Endothelial cell of umbilical vein (primary cell): Measurements from ENCODE around the gene SLC7A8. TPM values are rescaled to one million over a fixed set of nuclear protein-coding genes. Genes with fewer than 3 reads are reported as not detected.

Source experiments
- BruUV-seq: library from RNA; stranded (reverse); fragments of 400-500 nt; replicated peaks from 2 replicates; lab custom pipeline; 2021; lab: Mats Ljungman, UMichigan
- CTCF ChIA-PET: fragments of 300-600, 350-600 bp; sonication (Branson Sonifier 250); formaldehyde crosslinking; loops from one replicate; lab custom pipeline; 2021; ENCODE audit warnings: antibody characterized with exemption, inconsistent platforms; lab: Charles Lee
- POLR2A ChIA-PET: fragments of 300-600, 350-600 bp; sonication (Branson Sonifier 250); formaldehyde crosslinking; loops from one replicate; lab custom pipeline; 2021; ENCODE audit warnings: antibody characterized with exemption, inconsistent platforms; lab: Charles Lee
- DNase-seq: peaks from one replicate; pipeline ENCODE4 v3.0.0-alpha.2; 2011; ENCODE audit warnings: low read depth, low spot score
- FAIRE-seq: peaks from 2 replicates; lab custom pipeline; 2011; peaks lifted over from hg19 to GRCh38; lab: Jason Lieb, UNC
- H2AFZ ChIP-seq: 2 replicates; pipeline ENCODE4 v1.6.0; 2012; ENCODE audit warnings: low read depth, low read length, control low read depth, inconsistent platforms
- H3K27ac ChIP-seq: 2 replicates; pipeline ENCODE4 v1.5.1; 2011; ENCODE audit warnings: low read depth, mild to moderate bottlenecking, control low read depth, low read length, moderate library complexity; ENCODE audit not compliant: insufficient read depth
- H3K27me3 ChIP-seq, 2 experiments: 2 replicates each; pipeline versions ENCODE4 v1.6.0 to v1.6.1; 2011; ENCODE audit warnings: low read length in 2 of 2, mixed read lengths in 1 of 2; ENCODE audit not compliant: control insufficient read depth in 2 of 2, insufficient read depth in 2 of 2
- H3K36me3 ChIP-seq, 2 experiments: 2 replicates in 1 of 2; 3 replicates in 1 of 2; pipeline ENCODE4 v1.5.1; 2011; ENCODE audit warnings: low read length in 2 of 2, mild to moderate bottlenecking in 1 of 2, moderate library complexity in 1 of 2; ENCODE audit not compliant: control insufficient read depth in 2 of 2, insufficient read depth in 2 of 2; ENCODE audit errors: extremely low read depth in 1 of 2
- H3K4me1 ChIP-seq: 3 replicates; pipeline ENCODE4 v1.5.1; 2011; ENCODE audit warnings: mild to moderate bottlenecking, low read length; ENCODE audit not compliant: control insufficient read depth, insufficient read depth; ENCODE audit errors: extremely low read depth
- H3K4me2 ChIP-seq: 2 replicates; pipeline ENCODE4 v1.6.1; 2011; ENCODE audit warnings: low read length, control low read depth, mixed read lengths; ENCODE audit not compliant: insufficient read depth
- H3K4me3 ChIP-seq, 3 experiments: fragments of 200-600 bp in 1 of 3; sonication (generic), shearing (Covaris generic) in 1 of 3; replicated peaks in 1 of 3; 2 replicates each; pipeline ENCODE4 v1.5.1; 2011 to 2016; ENCODE audit warnings: control low read depth in 3 of 3, low read length in 3 of 3, mild to moderate bottlenecking in 2 of 3, inconsistent platforms in 1 of 3, low read depth in 1 of 3, moderate library complexity in 1 of 3; ENCODE audit not compliant: insufficient read depth in 1 of 3
- H3K79me2 ChIP-seq: 2 replicates; pipeline ENCODE4 v1.6.0; 2012; ENCODE audit warnings: low read length, inconsistent platforms; ENCODE audit not compliant: control insufficient read depth, insufficient read depth
- H3K9ac ChIP-seq: replicated peaks from 2 replicates; pipeline ENCODE3; 2011; ENCODE audit warnings: low read length, control low read depth; ENCODE audit not compliant: insufficient read depth; ENCODE audit errors: extremely low read depth
- H3K9me1 ChIP-seq: replicated peaks from 3 replicates; pipeline ENCODE4 v1.6.0; 2011; ENCODE audit warnings: mild to moderate bottlenecking, low read length; ENCODE audit not compliant: control insufficient read depth, insufficient read depth; ENCODE audit errors: extremely low read depth
- H3K9me3 ChIP-seq: replicated peaks from 2 replicates; pipeline ENCODE4 v1.5.1; 2012; ENCODE audit warnings: low read length, inconsistent platforms; ENCODE audit not compliant: control insufficient read depth, insufficient read depth
- H4K20me1 ChIP-seq: replicated peaks from 2 replicates; pipeline ENCODE3; 2011; ENCODE audit warnings: mild to moderate bottlenecking, low read length; ENCODE audit not compliant: control insufficient read depth, insufficient read depth; ENCODE audit errors: extremely low read depth
- CTCF ChIP-seq, 2 donors: IDR thresholded peaks; 1 replicate in 1 of 2; 2 replicates in 1 of 2; pipeline ENCODE4 v1.5.1; 2011; ENCODE audit warnings: low read length in 2 of 2, mild to moderate bottlenecking in 2 of 2, moderate library complexity in 2 of 2, control low read depth in 1 of 2, inconsistent platforms in 1 of 2, low read depth in 1 of 2; ENCODE audit not compliant: insufficient read depth in 1 of 2; ENCODE audit errors: extremely low read depth in 1 of 2
- EZH2 ChIP-seq: IDR thresholded peaks from 2 replicates; pipeline ENCODE4 v1.6.1; 2012; ENCODE audit warnings: borderline replicate concordance, low read depth, mild to moderate bottlenecking, moderate library complexity, low read length, inconsistent platforms; ENCODE audit not compliant: severe bottlenecking
- FOS ChIP-seq: IDR thresholded peaks from 2 replicates; pipeline ENCODE4 v1.6.1; 2011; ENCODE audit warnings: mild to moderate bottlenecking, low read length, moderate library complexity, borderline replicate concordance; ENCODE audit not compliant: insufficient read depth
- GATA2 ChIP-seq: IDR thresholded peaks from 2 replicates; pipeline ENCODE4 v1.7.0; 2011; ENCODE audit warnings: low read depth, mild to moderate bottlenecking, moderate library complexity, mixed read lengths, low read length; ENCODE audit not compliant: insufficient read length, insufficient read depth
- JUN ChIP-seq: IDR thresholded peaks from 2 replicates; pipeline ENCODE4 v1.6.1; 2011; ENCODE audit warnings: borderline replicate concordance, low read depth; ENCODE audit not compliant: insufficient read length, insufficient read depth
- MAX ChIP-seq: IDR thresholded peaks from 2 replicates; pipeline ENCODE4 v1.6.1; 2011; ENCODE audit not compliant: insufficient read depth, insufficient read length
- MYC ChIP-seq: IDR thresholded peaks from one replicate; pipeline ENCODE4 v1.6.1; 2011; ENCODE audit warnings: mild to moderate bottlenecking, low read depth, low read length
- POLR2A ChIP-seq: IDR thresholded peaks from 2 replicates; pipeline ENCODE4 v1.6.1; 2012; ENCODE audit warnings: low read depth, mild to moderate bottlenecking, control low read depth, low read length
- POLR2AphosphoS5 ChIP-seq: IDR thresholded peaks from 2 replicates; pipeline ENCODE4 v1.6.1; 2012; ENCODE audit warnings: low read depth, mild to moderate bottlenecking, control low read depth, low read length, moderate library complexity; ENCODE audit not compliant: insufficient read depth
- dilution Hi-C: fragments of 300-500 bp; cut with MboI; formaldehyde crosslinking; loops from one replicate; pipeline ENCODE4 v1.15.0; 2019; ENCODE audit warnings: low sequenced_read_pairs; ENCODE audit not compliant: extremely low pct_ligation_motif_present
- intact Hi-C: fragments of 100-400 bp; cut with micrococcal nuclease; formaldehyde crosslinking; loops from one replicate; pipeline ENCODE4 v1.10.0; 2022
- polyA plus RNA-seq, 4 experiments: library from polyadenylated mRNA; depleted of rRNA in 3 of 4; stranded (reverse) in 3 of 4; unstranded in 1 of 4; fragments of >200 nt; gene quantifications; 2 replicates each; pipeline versions ENCODE4 v1.2.1 to v1.2.3, GENCODE V29; 2011 to 2012; ENCODE audit warnings: missing spikeins in 1 of 4
- total RNA-seq: library from RNA; stranded (reverse); gene quantifications from 2 replicates; pipeline ENCODE4 v1.2.3, GENCODE V29; 2021

The SLC7A8 gene
- total and polyA plus RNA-seq, 2 donors (not counting 3 experiments of a cell fraction or from before 2014, with no cell fraction given), result 0.76 to 1.1 TPM

GRCh38 chr14:23168246-23168645, 15.2 kb downstream of the SLC7A8 start:
- ChIA-PET POLR2A (no interaction called here), CTCF (interaction anchor here (0.5 to 25.6 kb wide), 2 partner anchors 14 to 43 kb away, joined by 3 to 1289 read pairs; partner anchors contain the start of gene CEBPE)
- Histone ChIP-seq H3K27ac (no peak overlapping the region), H3K4me2 (no peak overlapping the region), H3K9me1 (no peaks in the 10 kb centered on the region), H3K9ac (no peak overlapping the region), H2AFZ (no peak overlapping the region), H3K4me3 (no peak overlapping the region), H3K36me3 (no peaks in the 10 kb centered on the region), H4K20me1 (no peaks in the 10 kb centered on the region), H3K9me3 (no peaks in the 10 kb centered on the region), H3K4me1 (no peaks in the 10 kb centered on the region), H3K79me2 (no peaks in the 10 kb centered on the region), H3K27me3 (peaks cover 5 to 15% of the 10 kb centered on the region in 2 experiments)
- DNase-seq, result no peak
- no peak for FAIRE-seq
- TF ChIP-seq FOS, result no peak
- no peak for TF ChIP-seq EZH2
- intact Hi-C loops (no loop called here), dilution Hi-C loops (no loop called here)
- no TSS peak for BruUV-seq

DNA sequence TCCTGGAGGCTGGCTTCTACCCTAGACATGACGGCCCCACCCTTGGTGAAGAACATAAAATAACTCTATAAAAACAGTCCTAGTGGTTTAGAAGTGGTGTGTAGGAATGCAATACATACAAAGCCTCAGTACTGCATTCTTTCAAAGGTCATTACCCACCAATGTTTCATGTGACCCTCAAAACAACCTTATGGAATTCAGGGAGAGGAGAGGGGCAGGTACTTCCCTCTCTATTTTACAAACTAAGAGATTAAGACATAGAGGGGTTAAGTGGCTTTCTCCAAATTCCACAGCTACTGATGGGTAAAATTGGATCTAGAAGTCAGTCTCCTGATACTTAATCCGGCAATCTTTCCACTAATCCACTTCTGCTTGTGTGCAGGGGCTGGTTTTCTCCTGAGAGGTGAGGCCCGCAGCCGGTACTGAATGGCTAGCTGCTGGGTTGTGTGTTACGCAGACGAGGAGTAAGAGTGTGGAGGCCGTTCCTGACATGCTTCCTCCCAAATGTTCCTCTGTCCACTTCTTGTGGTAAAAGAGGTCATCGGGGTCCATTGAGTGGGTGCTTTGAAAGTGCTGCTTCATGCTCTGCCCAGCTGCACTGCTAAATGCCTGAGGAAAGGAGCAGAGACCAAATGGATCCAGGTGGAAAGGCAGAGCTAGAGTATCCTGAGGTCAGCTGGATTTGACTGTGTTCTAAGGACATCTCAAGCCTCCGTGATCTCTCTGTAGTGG, 16.2 kb downstream of the SLC7A8 start:
- Histone ChIP-seq H3K4me3 (no peak overlapping the region), H3K79me2 (no peaks in the 10 kb centered on the region), H2AFZ (no peak overlapping the region), H3K9me3 (no peaks in the 10 kb centered on the region), H3K27me3 (peaks cover 0 to 15% of the 10 kb centered on the region in 2 experiments), H3K4me1 (no peaks in the 10 kb centered on the region), H3K36me3 (no peaks in the 10 kb centered on the region), H3K27ac (no peak overlapping the region), H3K4me2 (no peak overlapping the region), H3K9ac (no peak overlapping the region), H4K20me1 (no peaks in the 10 kb centered on the region), H3K9me1 (no peaks in the 10 kb centered on the region)
- ChIA-PET POLR2A (no interaction called here), CTCF (interaction anchor here (1.0 to 25.6 kb wide), 2 partner anchors 9 to 42 kb away, joined by 3 to 1289 read pairs; partner anchors contain the start of gene CEBPE)
- dilution Hi-C loops (no loop called here), intact Hi-C loops (no loop called here)
- no peak for FAIRE-seq
- no peak for TF ChIP-seq CTCF (IDR thresholded peaks at IDR 0.05; ENCODE audit: extremely low read depth in 1 of 2, insufficient read depth in 1 of 2, low read depth in 1 of 2, low read length in 2 of 2)
- TF ChIP-seq MAX, result no peak
- TF ChIP-seq MYC, result no peak
- TF ChIP-seq POLR2A, result no peak
- TF ChIP-seq POLR2AphosphoS5, result no peak
- no peak for TF ChIP-seq JUN
- no peak for TF ChIP-seq GATA2
- TF ChIP-seq EZH2, result no peak
- no peak for TF ChIP-seq FOS
- DNase-seq, result no peak
- BruUV-seq, result no TSS peak
